SK-N-MC (cell line): ENCODE measurements around the gene CS.

Experiments used
- DNase-seq: peaks from one replicate; pipeline ENCODE4 v3.0.0-alpha.2; 2011; ENCODE audit warnings: low read depth, low spot score
- H3K27ac ChIP-seq: fragments of 200-600 bp; sonication (generic); 2 replicates; pipeline ENCODE4 v1.5.1; 2016; ENCODE audit warnings: mixed run types
- H3K36me3 ChIP-seq: fragments of 200-600 bp; sonication (generic); 2 replicates; pipeline ENCODE4 v1.6.1; 2017; ENCODE audit warnings: antibody characterized with exemption, low read length, mixed read lengths; ENCODE audit not compliant: insufficient read depth
- H3K4me3 ChIP-seq: fragments of 200-600 bp; sonication (generic); 2 replicates; pipeline ENCODE4 v1.5.1; 2016
- H3K9ac ChIP-seq: fragments of 200-600 bp; sonication (generic); 2 replicates; pipeline ENCODE4 v1.8.0; 2017; ENCODE audit warnings: mixed run types, mixed read lengths; ENCODE audit not compliant: insufficient read length
- H3K9me3 ChIP-seq: fragments of 200-600 bp; sonication (generic); 2 replicates; pipeline ENCODE4 v1.6.1; 2017; ENCODE audit warnings: low read depth, mild to moderate bottlenecking, antibody characterized with exemption, low read length, moderate library complexity, mixed read lengths
- EZH2 ChIP-seq: fragments of 200-600 bp; sonication (generic); IDR thresholded peaks from one replicate; pipeline ENCODE4 v1.6.1; 2017; ENCODE audit warnings: antibody characterized with exemption
- FOXP2 ChIP-seq: optimal IDR thresholded peaks from 2 replicates; pipeline ENCODE3; 2011; ENCODE audit warnings: mild to moderate bottlenecking, moderate library complexity; ENCODE audit not compliant: insufficient read depth; ENCODE audit errors: extremely low read length, control extremely low read depth
- POLR2AphosphoS5 ChIP-seq: IDR thresholded peaks from 2 replicates; pipeline ENCODE4 v1.6.1; 2012; ENCODE audit warnings: mild to moderate bottlenecking, low read depth, low read length, borderline replicate concordance

CS gene

GRCh38 chr12:56223571-56224101, 76.5 kb downstream of the CS start:
- Histone ChIP-seq H3K27ac (peak overlapping the region; percentile 91), H3K4me3 (peak overlapping the region; percentile 80), H3K36me3 (no peaks in the 10 kb centered on the region), H3K9ac (peak overlapping the region; percentile 82), H3K9me3 (no peaks in the 10 kb centered on the region)
- TF ChIP-seq EZH2, result no peak
- DNase-seq, result no peak

GRCh38 chr12:56222531-56222895, 77.6 kb downstream of the CS start:
- H3K4me3 ChIP-seq, result peak overlapping the region; percentile 98
- peak overlapping the region; percentile 89 for H3K9ac ChIP-seq
- DNase-seq, result no peak
- H3K36me3 ChIP-seq, result no peaks in the 10 kb centered on the region
- H3K9me3 ChIP-seq, result no peaks in the 10 kb centered on the region
- peak overlapping the region; percentile 88; the same call in 1 of the 2 replicates for H3K27ac ChIP-seq
- TF ChIP-seq POLR2AphosphoS5 (no peak), EZH2 (no peak)

- Histone ChIP-seq H3K9ac (peak within 1 kb of the TSS; percentile 89), H3K36me3 (no peaks in the 10 kb centered on the region), H3K9me3 (no peaks in the 10 kb centered on the region), H3K27ac (peak within 1 kb of the TSS; percentile 88), H3K4me3 (peak within 1 kb of the TSS; percentile 98)
- DNase-seq, result peak; percentile 42
- TF ChIP-seq EZH2, result no peak
- TF ChIP-seq POLR2AphosphoS5, result peak; percentile 95
- peak; percentile 24 for TF ChIP-seq FOXP2
These were observed 78.2 kb downstream of the CS start, which contains the start of gene RNF41 for GRCh38 chr12:56221757-56222530. Gene RNF41, minus strand, starts transcription at chr12:56221922. Its CDS starts 7,875 bp downstream, at chr12:56214047.
